ENCODE data around the gene SLC4A8. TPM values are rescaled to one million over a fixed set of nuclear protein-coding genes. Genes with fewer than 3 reads are reported as not detected.

SLC4A8 gene
- 8.3 TPM for total RNA-seq
- long read RNA-seq, partial matches to known transcripts = 3 of 15 reads
- long read RNA-seq, other reads (novel, unspliced or antisense) = 12 of 15 reads

- TF ChIP-seq CTCF (IDR thresholded peaks at IDR 0.05) = peak; percentile 73
- Histone ChIP-seq H3K36me3 (no peaks in the 10 kb centered on the region), H3K4me3 (peak within 1 kb of the TSS; percentile 60), H3K27ac (no peak within 1 kb of the TSS), H3K27me3 (ENCODE audit: low read depth) (peaks cover 6% of the 10 kb centered on the region), H3K4me1 (peaks cover 12% of the 10 kb centered on the region), H3K9me3 (no peaks in the 10 kb centered on the region)
- intact Hi-C loops (cut with DNase I) = loop anchor here (5.0 kb wide), 1 partner anchor 107 kb away; no protein-coding TSS in a partner anchor
- DNase-seq = peak; percentile 88
- ATAC-seq = peak; percentile 91 to 94
Observed at GRCh38 chr12:51424662-51425539, at the start of gene SLC4A8. Gene SLC4A8, plus strand, starts transcription at chr12:51424831. Its CDS starts 157 bp downstream, at chr12:51424988.

- Histone ChIP-seq H3K4me1 (peaks cover 8% of the 10 kb centered on the region), H3K27me3 (ENCODE audit: low read depth) (peaks cover 5% of the 10 kb centered on the region), H3K4me3 (no peak overlapping the region), H3K27ac (no peak overlapping the region), H3K9me3 (no peaks in the 10 kb centered on the region), H3K36me3 (peaks cover 7% of the 10 kb centered on the region)
- intact Hi-C loops (cut with DNase I) = no loop called here
- no peak for TF ChIP-seq CTCF (IDR thresholded peaks at IDR 0.05)
- DNase-seq = no peak
- ATAC-seq = no peak
Observed at GRCh38 chr12:51374856-51375255, 49.8 kb upstream of the SLC4A8 start.

GRCh38 chr12:51377099-51377984, 47.3 kb upstream of the SLC4A8 start:
- Histone ChIP-seq H3K9me3 (no peaks in the 10 kb centered on the region), H3K4me1 (no peaks in the 10 kb centered on the region), H3K36me3 (peaks cover 11% of the 10 kb centered on the region), H3K27me3 (ENCODE audit: low read depth) (peaks cover 5% of the 10 kb centered on the region), H3K27ac (no peak overlapping the region), H3K4me3 (no peak overlapping the region)
- intact Hi-C loops (cut with DNase I) = no loop called here
- no peak for TF ChIP-seq CTCF (IDR thresholded peaks at IDR 0.05)
- ATAC-seq (no peak), DNase-seq (no peak)

GRCh38 chr12:51378749-51379148, 45.9 kb upstream of the SLC4A8 start:
- Histone ChIP-seq H3K9me3 (no peaks in the 10 kb centered on the region), H3K4me1 (no peaks in the 10 kb centered on the region), H3K4me3 (no peak overlapping the region), H3K27me3 (ENCODE audit: low read depth) (peaks cover 5% of the 10 kb centered on the region), H3K27ac (no peak overlapping the region), H3K36me3 (peaks cover 11% of the 10 kb centered on the region)
- ATAC-seq (no peak), DNase-seq (no peak)
- intact Hi-C loops (cut with DNase I) = no loop called here
- no peak for TF ChIP-seq CTCF (IDR thresholded peaks at IDR 0.05)

GRCh38 chr12:51379571-51379970, 45.1 kb upstream of the SLC4A8 start:
- no peak for TF ChIP-seq CTCF (IDR thresholded peaks at IDR 0.05)
- no peaks in the 10 kb centered on the region for H3K9me3 ChIP-seq
- H3K27ac ChIP-seq = no peak overlapping the region
- DNase-seq (no peak), ATAC-seq (no peak)
- H3K36me3 ChIP-seq = peaks cover 11% of the 10 kb centered on the region
- H3K4me3 ChIP-seq = no peak overlapping the region
- H3K27me3 ChIP-seq (ENCODE audit: low read depth) = peaks cover 5% of the 10 kb centered on the region
- H3K4me1 ChIP-seq = no peaks in the 10 kb centered on the region
- intact Hi-C loops (cut with DNase I) = no loop called here

Measured in lower lobe of right lung (tissue), 2 donors.